MG63 (cell line): ENCODE measurements around the gene SPDL1. TPM values are rescaled to one million over a fixed set of nuclear protein-coding genes. Genes with fewer than 3 reads are reported as not detected.
"Not testable (repeated sequence)": the region's sequence is repeated elsewhere in the genome, so short reads cannot be mapped to it uniquely, and the experiment has no call there.

Experiments used
- DNase-seq: peaks from one replicate; pipeline ENCODE4 v3.0.0-alpha.2; 2020
- H3K27me3 ChIP-seq: fragments of 250-450 bp; sonication (Bioruptor Pico); 2 replicates; pipeline ENCODE4 v1.5.1; 2020; ENCODE audit warnings: mild to moderate bottlenecking, moderate library complexity
- H3K36me3 ChIP-seq: fragments of 250-450 bp; sonication (Bioruptor Pico); 2 replicates; pipeline ENCODE4 v1.5.1; 2020; ENCODE audit warnings: mild to moderate bottlenecking, moderate library complexity
- H3K4me3 ChIP-seq: fragments of 250-450 bp; sonication (Bioruptor Pico); 2 replicates; pipeline ENCODE4 v1.5.1; 2020; ENCODE audit warnings: mild to moderate bottlenecking, moderate library complexity
- H3K9me3 ChIP-seq: fragments of 250-450 bp; sonication (Bioruptor Pico); 2 replicates; pipeline ENCODE4 v1.5.1; 2020; ENCODE audit warnings: mild to moderate bottlenecking, moderate library complexity
- total RNA-seq: library from RNA; depleted of rRNA; stranded (reverse); fragments of >200 nt; shearing (Covaris generic); gene quantifications from 2 replicates; pipeline ENCODE4 v1.2.3, GENCODE V29; 2014; ENCODE audit warnings: low replicate concordance

The SPDL1 gene
- total RNA-seq, 1 experiment from 2014 or later = 22.4 TPM

- H3K4me3 ChIP-seq = no peak overlapping the region
- DNase-seq = no peak
Measured at GRCh38 chr5:169602535-169602934, 19.0 kb downstream of the SPDL1 start.

GRCh38 chr5:169606279-169606678 is 22.7 kb downstream of the SPDL1 start:
- DNase-seq = no peak
- Histone ChIP-seq H3K4me3 (no peak overlapping the region), H3K36me3 (peaks cover 48% of the 10 kb centered on the region), H3K27me3 (no peaks in the 10 kb centered on the region), H3K9me3 (peaks cover 32% of the 10 kb centered on the region)

More at GRCh38 chr5:169602535-169602934, 19.0 kb downstream of the SPDL1 start:
- H3K27me3 ChIP-seq = no peaks in the 10 kb centered on the region
- H3K9me3 ChIP-seq = peaks cover 5% of the 10 kb centered on the region
- peaks cover 85% of the 10 kb centered on the region for H3K36me3 ChIP-seq

GRCh38 chr5:169607882-169608281 is 24.3 kb downstream of the SPDL1 start:
- Histone ChIP-seq H3K9me3 (peaks cover 48% of the 10 kb centered on the region), H3K27me3 (no peaks in the 10 kb centered on the region), H3K4me3 (no peak overlapping the region), H3K36me3 (peaks cover 36% of the 10 kb centered on the region)
- DNase-seq = no peak

- H3K4me3 ChIP-seq = no peak overlapping the region
- no peak for DNase-seq
Measured at GRCh38 chr5:169609716-169610115, 26.1 kb downstream of the SPDL1 start.

GRCh38 chr5:169610606-169611005 is 27.0 kb downstream of the SPDL1 start:
- no peak for DNase-seq
- no peak overlapping the region for H3K4me3 ChIP-seq
- peaks cover 59% of the 10 kb centered on the region for H3K9me3 ChIP-seq

More at GRCh38 chr5:169609716-169610115, 26.1 kb downstream of the SPDL1 start:
- Histone ChIP-seq H3K36me3 (peaks cover 18% of the 10 kb centered on the region), H3K27me3 (no peaks in the 10 kb centered on the region), H3K9me3 (peaks cover 55% of the 10 kb centered on the region)

GRCh38 chr5:169615561-169615960 is 32.0 kb downstream of the SPDL1 start:
- Histone ChIP-seq H3K4me3 (no peak overlapping the region), H3K36me3 (no peaks in the 10 kb centered on the region), H3K27me3 (no peaks in the 10 kb centered on the region), H3K9me3 (peaks cover 39% of the 10 kb centered on the region)
- DNase-seq = no peak

More at GRCh38 chr5:169610606-169611005, 27.0 kb downstream of the SPDL1 start:
- H3K36me3 ChIP-seq = peaks cover 9% of the 10 kb centered on the region
- no peaks in the 10 kb centered on the region for H3K27me3 ChIP-seq

- not testable (repeated sequence) for H3K27me3 ChIP-seq, DNase-seq, H3K4me3 ChIP-seq, H3K36me3 ChIP-seq
- H3K9me3 ChIP-seq = peaks cover 20% of the 10 kb centered on the region
Measured at GRCh38 chr5:169624307-169624706, 40.7 kb downstream of the SPDL1 start.

GRCh38 chr5:169626779-169627178 is 43.2 kb downstream of the SPDL1 start:
- no peak overlapping the region for H3K4me3 ChIP-seq
- peaks cover 20% of the 10 kb centered on the region for H3K9me3 ChIP-seq
- no peaks in the 10 kb centered on the region for H3K27me3 ChIP-seq
- H3K36me3 ChIP-seq = no peaks in the 10 kb centered on the region
- DNase-seq = peak; percentile 83

- Histone ChIP-seq H3K4me3 (no peak overlapping the region), H3K27me3 (no peaks in the 10 kb centered on the region), H3K9me3 (peaks cover 20% of the 10 kb centered on the region), H3K36me3 (no peaks in the 10 kb centered on the region)
- DNase-seq = no peak
Measured at GRCh38 chr5:169627551-169627950, 44.0 kb downstream of the SPDL1 start.

GRCh38 chr5:169628892-169629291 is 45.3 kb downstream of the SPDL1 start:
- H3K36me3 ChIP-seq = no peaks in the 10 kb centered on the region
- peaks cover 11% of the 10 kb centered on the region for H3K9me3 ChIP-seq
- no peaks in the 10 kb centered on the region for H3K27me3 ChIP-seq
- no peak overlapping the region for H3K4me3 ChIP-seq
- no peak for DNase-seq

- peak; percentile 93 for DNase-seq
- Histone ChIP-seq H3K9me3 (peaks cover 12% of the 10 kb centered on the region), H3K4me3 (no peak overlapping the region), H3K36me3 (no peaks in the 10 kb centered on the region), H3K27me3 (no peaks in the 10 kb centered on the region)
Measured at GRCh38 chr5:169629847-169630548, 46.4 kb downstream of the SPDL1 start.

- Histone ChIP-seq H3K9me3 (peaks cover 7% of the 10 kb centered on the region), H3K4me3 (no peak overlapping the region), H3K27me3 (no peaks in the 10 kb centered on the region), H3K36me3 (no peaks in the 10 kb centered on the region)
- peak; percentile 79 for DNase-seq
Measured at GRCh38 chr5:169631360-169631759, 47.8 kb downstream of the SPDL1 start.

- Histone ChIP-seq H3K4me3 (no peak overlapping the region), H3K36me3 (no peaks in the 10 kb centered on the region), H3K27me3 (no peaks in the 10 kb centered on the region), H3K9me3 (peaks cover 7% of the 10 kb centered on the region)
- peak; percentile 63 for DNase-seq
Measured at GRCh38 chr5:169632946-169633345, 49.4 kb downstream of the SPDL1 start.

GRCh38 chr5:169634606-169635005 is 51.0 kb downstream of the SPDL1 start:
- Histone ChIP-seq H3K36me3 (no peaks in the 10 kb centered on the region), H3K9me3 (peaks cover 7% of the 10 kb centered on the region), H3K27me3 (no peaks in the 10 kb centered on the region), H3K4me3 (no peak overlapping the region)
- DNase-seq = no peak

- H3K27me3 ChIP-seq = no peaks in the 10 kb centered on the region
- no peak overlapping the region for H3K4me3 ChIP-seq
- H3K9me3 ChIP-seq = peaks cover 7% of the 10 kb centered on the region
- DNase-seq = no peak
- H3K36me3 ChIP-seq = no peaks in the 10 kb centered on the region
Measured at GRCh38 chr5:169635936-169636335, 52.4 kb downstream of the SPDL1 start.

- no peaks in the 10 kb centered on the region for H3K36me3 ChIP-seq
- no peak overlapping the region for H3K4me3 ChIP-seq
- H3K9me3 ChIP-seq = peaks cover 7% of the 10 kb centered on the region
- H3K27me3 ChIP-seq = no peaks in the 10 kb centered on the region
- no peak for DNase-seq
Measured at GRCh38 chr5:169636477-169637084, 53.0 kb downstream of the SPDL1 start.

GRCh38 chr5:169637085-169637548 is 53.5 kb downstream of the SPDL1 start, which contains the start of gene DOCK2:
Gene DOCK2 (plus strand): TSS chr5:169637275. CDS start chr5:169637327, 52 bp downstream.
- Histone ChIP-seq H3K27me3 (no peaks in the 10 kb centered on the region), H3K36me3 (no peaks in the 10 kb centered on the region), H3K9me3 (peaks cover 7% of the 10 kb centered on the region), H3K4me3 (no peak within 1 kb of the TSS)
- DNase-seq = no peak
